ENCODE results near the gene EHD1. TPM values are rescaled to one million over a fixed set of nuclear protein-coding genes. Genes with fewer than 3 reads are reported as not detected.

EHD1 gene
- total RNA-seq, 1 donor from 2014 or later = 357 TPM

- Mint-ChIP-seq H3K27ac (no peak overlapping the region), H3K4me1 (peaks cover 10% of the 10 kb centered on the region), H3K9me3 (no peaks in the 10 kb centered on the region), H3K4me3 (no peak overlapping the region), H3K36me3 (ENCODE audit: low read depth) (peaks cover 65% of the 10 kb centered on the region), H3K27me3 (no peaks in the 10 kb centered on the region)
- TF ChIP-seq CTCF (IDR thresholded peaks at IDR 0.05) = no peak
- ChIA-PET CTCF (no interaction called here), POLR2A (no interaction called here)
- DNase-seq (no peak), ATAC-seq (ENCODE audit: low read depth) (no peak)
- intact Hi-C loops (cut with micrococcal nuclease) = no loop called here
Observed at GRCh38 chr11:64911142-64911541, 32.7 kb upstream of the EHD1 start.

- no peak overlapping the region for H3K27ac Mint-ChIP-seq
- peaks cover 69% of the 10 kb centered on the region for H3K36me3 Mint-ChIP-seq (ENCODE audit: low read depth)
- ATAC-seq (ENCODE audit: low read depth) = no peak
- H3K4me1 Mint-ChIP-seq = peaks cover 4% of the 10 kb centered on the region
- ChIA-PET CTCF (no interaction called here), POLR2A (no interaction called here)
- DNase-seq = no peak
- intact Hi-C loops (cut with micrococcal nuclease) = no loop called here
- no peaks in the 10 kb centered on the region for H3K27me3 Mint-ChIP-seq
- no peak overlapping the region for H3K4me3 Mint-ChIP-seq
- TF ChIP-seq CTCF (IDR thresholded peaks at IDR 0.05) = no peak
- no peaks in the 10 kb centered on the region for H3K9me3 Mint-ChIP-seq
Observed at GRCh38 chr11:64910451-64911093, 32.2 kb upstream of the EHD1 start.

- Mint-ChIP-seq H3K27ac (no peak overlapping the region), H3K27me3 (no peaks in the 10 kb centered on the region), H3K9me3 (no peaks in the 10 kb centered on the region), H3K4me3 (no peak overlapping the region), H3K36me3 (ENCODE audit: low read depth) (peaks cover 76% of the 10 kb centered on the region), H3K4me1 (peaks cover 2% of the 10 kb centered on the region)
- ChIA-PET POLR2A (no interaction called here), CTCF (no interaction called here)
- no peak for TF ChIP-seq CTCF (IDR thresholded peaks at IDR 0.05)
- intact Hi-C loops (cut with micrococcal nuclease) = no loop called here
- ATAC-seq (ENCODE audit: low read depth) = no peak
- no peak for DNase-seq
Observed at GRCh38 chr11:64909653-64910343, 31.4 kb upstream of the EHD1 start.

- ChIA-PET CTCF (no interaction called here), POLR2A (no interaction called here)
- intact Hi-C loops (cut with micrococcal nuclease) = no loop called here
- H3K27ac Mint-ChIP-seq = no peak overlapping the region
- H3K4me1 Mint-ChIP-seq = no peaks in the 10 kb centered on the region
- DNase-seq (no peak), ATAC-seq (ENCODE audit: low read depth) (no peak)
- no peaks in the 10 kb centered on the region for H3K27me3 Mint-ChIP-seq
- no peak overlapping the region for H3K4me3 Mint-ChIP-seq
- TF ChIP-seq CTCF (IDR thresholded peaks at IDR 0.05) = no peak
- H3K9me3 Mint-ChIP-seq = no peaks in the 10 kb centered on the region
- peaks cover 77% of the 10 kb centered on the region for H3K36me3 Mint-ChIP-seq (ENCODE audit: low read depth)
Observed at GRCh38 chr11:64908766-64909165, 30.3 kb upstream of the EHD1 start.

GRCh38 chr11:64906314-64906635, 27.9 kb upstream of the EHD1 start:
- CTCF ChIA-PET = interaction anchor here (0.6 kb wide), 1 partner anchor 85 kb away, joined by 3 read pairs; no protein-coding TSS in a partner anchor
- peaks cover 71% of the 10 kb centered on the region for H3K36me3 Mint-ChIP-seq (ENCODE audit: low read depth)

More at GRCh38 chr11:64906314-64906635, 27.9 kb upstream of the EHD1 start:
- Mint-ChIP-seq H3K27ac (no peak overlapping the region), H3K27me3 (no peaks in the 10 kb centered on the region), H3K9me3 (no peaks in the 10 kb centered on the region), H3K4me3 (no peak overlapping the region), H3K4me1 (no peaks in the 10 kb centered on the region)
- POLR2A ChIA-PET = interaction anchor here (1.0 kb wide), 1 partner anchor 57 kb away, joined by 3 read pairs; no protein-coding TSS in a partner anchor
- no peak for TF ChIP-seq CTCF (IDR thresholded peaks at IDR 0.05)
- no peak for ATAC-seq (ENCODE audit: low read depth)
- DNase-seq = no peak
- intact Hi-C loops (cut with micrococcal nuclease) = no loop called here
